ENCODE data around the gene CNN2.

Gene CNN2

GRCh38 chr19:993361-993830 is 33.0 kb upstream of the CNN2 start:
- TF ChIP-seq POLR2AphosphoS5 (IDR thresholded peaks at IDR 0.05; ENCODE audit: borderline replicate concordance, low read depth, low read length) (no peak), EZH2 (IDR thresholded peaks at IDR 0.05) (no peak), FOXP2 (optimal IDR thresholded peaks at IDR 0.05; ENCODE audit: control extremely low read depth, extremely low read length, insufficient read depth) (no peak)
- H3K36me3 ChIP-seq (ENCODE audit: insufficient read depth, low read length), result peaks cover 21% of the 10 kb centered on the region; the same call in 1 of the 2 replicates

GRCh38 chr19:993831-994393 is 32.5 kb upstream of the CNN2 start:
- H3K9me3 ChIP-seq (ENCODE audit: low read depth, low read length), result no peaks in the 10 kb centered on the region
- DNase-seq (ENCODE audit: low read depth, low spot score), result no peak
- peaks cover 21% of the 10 kb centered on the region; the same call in 1 of the 2 replicates for H3K36me3 ChIP-seq (ENCODE audit: insufficient read depth, low read length)
- H3K9ac ChIP-seq (ENCODE audit: insufficient read length), result no peak overlapping the region
- no peak for TF ChIP-seq EZH2 (IDR thresholded peaks at IDR 0.05)
- no peak for TF ChIP-seq FOXP2 (optimal IDR thresholded peaks at IDR 0.05; ENCODE audit: control extremely low read depth, extremely low read length, insufficient read depth)
- TF ChIP-seq POLR2AphosphoS5 (IDR thresholded peaks at IDR 0.05; ENCODE audit: borderline replicate concordance, low read depth, low read length), result no peak
- no peak overlapping the region for H3K27ac ChIP-seq
- H3K4me3 ChIP-seq, result no peak overlapping the region

More at GRCh38 chr19:993361-993830, 33.0 kb upstream of the CNN2 start:
- no peak overlapping the region for H3K4me3 ChIP-seq
- H3K27ac ChIP-seq, result no peak overlapping the region
- no peak for DNase-seq (ENCODE audit: low read depth, low spot score)
- H3K9me3 ChIP-seq (ENCODE audit: low read depth, low read length), result no peaks in the 10 kb centered on the region
- no peak overlapping the region for H3K9ac ChIP-seq (ENCODE audit: insufficient read length)

DNA sequence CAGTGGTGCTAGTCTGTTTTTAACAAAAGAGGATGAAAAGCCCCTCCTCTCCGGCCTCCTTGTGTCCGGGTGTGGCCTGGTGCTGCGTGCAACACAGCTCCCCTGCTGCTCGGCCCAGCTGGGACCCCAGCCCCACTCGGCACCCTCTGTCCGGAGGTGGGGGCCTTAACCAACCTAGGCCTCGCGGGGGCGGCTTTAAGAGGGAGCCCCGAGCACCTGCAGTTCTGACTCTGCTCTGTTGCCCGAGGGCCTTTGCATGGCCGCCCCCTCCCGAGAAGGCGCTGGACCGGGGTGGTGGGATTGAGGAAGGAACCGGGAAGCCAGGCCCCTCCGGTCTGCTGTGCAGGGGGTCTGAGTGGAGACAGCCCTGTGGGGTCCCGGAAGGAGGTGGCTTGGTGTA is 31.9 kb upstream of the CNN2 start:
- no peak overlapping the region for H3K4me3 ChIP-seq
- no peak overlapping the region for H3K27ac ChIP-seq
- H3K9ac ChIP-seq (ENCODE audit: insufficient read length), result no peak overlapping the region
- TF ChIP-seq EZH2 (IDR thresholded peaks at IDR 0.05), result no peak
- no peak for TF ChIP-seq POLR2AphosphoS5 (IDR thresholded peaks at IDR 0.05; ENCODE audit: borderline replicate concordance, low read depth, low read length)
- TF ChIP-seq FOXP2 (optimal IDR thresholded peaks at IDR 0.05; ENCODE audit: control extremely low read depth, extremely low read length, insufficient read depth), result no peak
- DNase-seq (ENCODE audit: low read depth, low spot score), result no peak
- H3K9me3 ChIP-seq (ENCODE audit: low read depth, low read length), result no peaks in the 10 kb centered on the region
- peaks cover 21% of the 10 kb centered on the region; the same call in 1 of the 2 replicates for H3K36me3 ChIP-seq (ENCODE audit: insufficient read depth, low read length)

- H3K4me3 ChIP-seq, result no peak overlapping the region
- H3K36me3 ChIP-seq (ENCODE audit: insufficient read depth, low read length), result peaks cover 15% of the 10 kb centered on the region; the same call in 1 of the 2 replicates
- no peaks in the 10 kb centered on the region for H3K9me3 ChIP-seq (ENCODE audit: low read depth, low read length)
- DNase-seq (ENCODE audit: low read depth, low spot score), result no peak
- H3K9ac ChIP-seq (ENCODE audit: insufficient read length), result no peak overlapping the region
- TF ChIP-seq FOXP2 (optimal IDR thresholded peaks at IDR 0.05; ENCODE audit: control extremely low read depth, extremely low read length, insufficient read depth) (no peak), POLR2AphosphoS5 (IDR thresholded peaks at IDR 0.05; ENCODE audit: borderline replicate concordance, low read depth, low read length) (no peak), EZH2 (IDR thresholded peaks at IDR 0.05) (no peak)
- no peak overlapping the region for H3K27ac ChIP-seq
Measured at GRCh38 chr19:995051-995827, 31.2 kb upstream of the CNN2 start.

GRCh38 chr19:996051-996838 is 30.2 kb upstream of the CNN2 start:
- peak overlapping the region; percentile 67 for H3K4me3 ChIP-seq
- H3K9me3 ChIP-seq (ENCODE audit: low read depth, low read length), result no peaks in the 10 kb centered on the region
- TF ChIP-seq EZH2 (IDR thresholded peaks at IDR 0.05) (no peak), POLR2AphosphoS5 (IDR thresholded peaks at IDR 0.05; ENCODE audit: borderline replicate concordance, low read depth, low read length) (peak; percentile 6; the same call in 1 of the 2 replicates), FOXP2 (optimal IDR thresholded peaks at IDR 0.05; ENCODE audit: control extremely low read depth, extremely low read length, insufficient read depth) (no peak)

DNA sequence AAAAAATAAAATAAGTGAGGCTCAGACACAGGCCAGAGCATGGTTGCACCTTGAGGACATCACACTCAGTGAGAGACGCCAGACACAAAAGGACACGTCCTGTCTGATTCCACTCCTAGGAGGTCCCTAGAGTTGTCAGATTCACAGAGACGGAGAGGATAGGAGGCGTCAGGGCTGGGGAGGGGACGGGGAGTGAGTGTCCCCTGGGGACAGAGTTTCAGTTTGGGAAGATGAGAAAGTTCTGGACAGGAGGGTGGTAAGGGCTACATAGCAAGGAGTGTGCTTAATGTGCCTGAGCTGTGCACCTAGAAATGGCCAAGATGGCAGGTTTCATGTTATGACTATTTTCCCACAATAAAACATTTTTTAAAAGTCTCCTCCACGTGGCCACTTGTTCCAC is 28.3 kb upstream of the CNN2 start:
- TF ChIP-seq FOXP2 (optimal IDR thresholded peaks at IDR 0.05; ENCODE audit: control extremely low read depth, extremely low read length, insufficient read depth), result no peak
- no peak for TF ChIP-seq EZH2 (IDR thresholded peaks at IDR 0.05)
- no peak for TF ChIP-seq POLR2AphosphoS5 (IDR thresholded peaks at IDR 0.05; ENCODE audit: borderline replicate concordance, low read depth, low read length)
- Histone ChIP-seq H3K36me3 (ENCODE audit: insufficient read depth, low read length) (peaks cover 5% of the 10 kb centered on the region; the same call in 1 of the 2 replicates), H3K4me3 (no peak overlapping the region), H3K9me3 (ENCODE audit: low read depth, low read length) (no peaks in the 10 kb centered on the region), H3K27ac (no peak overlapping the region), H3K9ac (ENCODE audit: insufficient read length) (no peak overlapping the region)
- no peak for DNase-seq (ENCODE audit: low read depth, low spot score)

More at GRCh38 chr19:996051-996838, 30.2 kb upstream of the CNN2 start:
- Histone ChIP-seq H3K27ac (no peak overlapping the region), H3K36me3 (ENCODE audit: insufficient read depth, low read length) (peaks cover 5% of the 10 kb centered on the region; the same call in 1 of the 2 replicates), H3K9ac (ENCODE audit: insufficient read length) (no peak overlapping the region)
- no peak for DNase-seq (ENCODE audit: low read depth, low spot score)

DNA sequence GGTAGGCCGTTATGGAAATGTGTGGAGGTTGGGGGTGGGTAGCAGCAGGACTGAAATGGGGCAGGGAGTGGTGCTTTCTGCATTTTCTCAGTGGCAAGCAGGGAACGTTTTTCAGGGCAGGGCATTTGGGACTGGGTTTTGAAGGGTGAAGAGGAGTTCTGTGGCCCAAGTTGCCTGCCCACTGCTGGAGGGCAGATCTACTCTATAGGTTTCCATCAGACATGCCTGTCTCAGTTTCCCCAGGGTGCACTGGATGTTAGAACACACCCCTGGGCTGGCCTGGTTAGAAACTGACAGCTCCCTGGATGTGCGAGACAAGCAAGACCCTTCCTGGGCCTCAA is 27.1 kb upstream of the CNN2 start:
- H3K4me3 ChIP-seq, result no peak overlapping the region
- DNase-seq (ENCODE audit: low read depth, low spot score), result no peak
- no peak overlapping the region for H3K9ac ChIP-seq (ENCODE audit: insufficient read length)
- H3K36me3 ChIP-seq (ENCODE audit: insufficient read depth, low read length), result no peaks in the 10 kb centered on the region; the same call in 1 of the 2 replicates
- no peak for TF ChIP-seq FOXP2 (optimal IDR thresholded peaks at IDR 0.05; ENCODE audit: control extremely low read depth, extremely low read length, insufficient read depth)
- no peak for TF ChIP-seq POLR2AphosphoS5 (IDR thresholded peaks at IDR 0.05; ENCODE audit: borderline replicate concordance, low read depth, low read length)
- TF ChIP-seq EZH2 (IDR thresholded peaks at IDR 0.05), result no peak
- no peaks in the 10 kb centered on the region for H3K9me3 ChIP-seq (ENCODE audit: low read depth, low read length)
- no peak overlapping the region for H3K27ac ChIP-seq

DNA sequence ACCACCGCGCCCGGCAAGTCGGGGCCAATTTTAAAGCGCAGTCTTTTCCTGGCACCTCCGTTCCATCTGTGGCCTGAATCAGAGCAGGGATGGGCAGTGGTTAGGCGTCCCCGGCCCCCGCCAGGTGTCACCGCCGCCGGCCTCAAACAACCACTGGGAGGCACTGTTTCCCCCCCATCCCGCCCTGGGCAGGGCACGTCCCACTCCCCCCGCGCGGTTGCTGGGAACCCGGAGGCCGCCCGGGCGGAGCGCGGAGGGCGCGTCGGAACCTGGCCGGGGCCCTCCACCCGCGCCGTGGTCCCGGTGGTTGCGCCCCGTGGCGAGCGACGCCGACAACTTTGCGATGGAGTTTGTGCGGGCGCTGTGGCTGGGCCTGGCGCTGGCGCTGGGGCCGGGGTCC is 26.3 kb upstream of the CNN2 start, which contains the start of gene GRIN3B:
GRIN3B (plus strand) TSS at position 325 of the 400 bp plus-strand sequence; CDS start at position 344, 19 bp downstream.
- no peak for TF ChIP-seq FOXP2 (optimal IDR thresholded peaks at IDR 0.05; ENCODE audit: control extremely low read depth, extremely low read length, insufficient read depth)
- TF ChIP-seq POLR2AphosphoS5 (IDR thresholded peaks at IDR 0.05; ENCODE audit: borderline replicate concordance, low read depth, low read length), result no peak
- TF ChIP-seq EZH2 (IDR thresholded peaks at IDR 0.05), result no peak
- Histone ChIP-seq H3K36me3 (ENCODE audit: insufficient read depth, low read length) (no peaks in the 10 kb centered on the region), H3K9me3 (ENCODE audit: low read depth, low read length) (no peaks in the 10 kb centered on the region), H3K9ac (ENCODE audit: insufficient read length) (no peak within 1 kb of the TSS), H3K4me3 (peak within 1 kb of the TSS; percentile 38; the same call in 1 of the 2 replicates), H3K27ac (no peak within 1 kb of the TSS)
- no peak for DNase-seq (ENCODE audit: low read depth, low spot score)
